B cell (primary cell): ENCODE results near the gene PSTPIP1.

Source experiments
- CTCF ChIP-seq: fragments of 200-600 bp; IDR thresholded peaks from one replicate; pipeline ENCODE4 v1.8.0; 2022; ENCODE audit warnings: antibody characterized with exemption, mild to moderate bottlenecking
- EZH2 ChIP-seq: IDR thresholded peaks from 2 replicates; pipeline ENCODE4 v1.6.1; 2012; ENCODE audit warnings: borderline replicate concordance, low read depth, mild to moderate bottlenecking, moderate library complexity, low read length; ENCODE audit not compliant: insufficient read depth, poor library complexity, severe bottlenecking

GRCh38 chr15:77069521-77070121, 74.7 kb downstream of the PSTPIP1 start:
- no peak for TF ChIP-seq CTCF
- no peak for TF ChIP-seq EZH2
